ENCODE measurements around the gene SLC35F3. TPM values are rescaled to one million over a fixed set of nuclear protein-coding genes. Genes with fewer than 3 reads are reported as not detected.
"Not testable (repeated sequence)": the region's sequence is repeated elsewhere in the genome, so short reads cannot be mapped to it uniquely, and the experiment has no call there.

The SLC35F3 gene
- total RNA-seq, 1 donor from 2014 or later = 2.7 TPM

- DNase-seq (ENCODE audit: low read depth) = peak; percentile 54
Measured at GRCh38 chr1:234222561-234223280, 318.2 kb downstream of the SLC35F3 start.

DNA sequence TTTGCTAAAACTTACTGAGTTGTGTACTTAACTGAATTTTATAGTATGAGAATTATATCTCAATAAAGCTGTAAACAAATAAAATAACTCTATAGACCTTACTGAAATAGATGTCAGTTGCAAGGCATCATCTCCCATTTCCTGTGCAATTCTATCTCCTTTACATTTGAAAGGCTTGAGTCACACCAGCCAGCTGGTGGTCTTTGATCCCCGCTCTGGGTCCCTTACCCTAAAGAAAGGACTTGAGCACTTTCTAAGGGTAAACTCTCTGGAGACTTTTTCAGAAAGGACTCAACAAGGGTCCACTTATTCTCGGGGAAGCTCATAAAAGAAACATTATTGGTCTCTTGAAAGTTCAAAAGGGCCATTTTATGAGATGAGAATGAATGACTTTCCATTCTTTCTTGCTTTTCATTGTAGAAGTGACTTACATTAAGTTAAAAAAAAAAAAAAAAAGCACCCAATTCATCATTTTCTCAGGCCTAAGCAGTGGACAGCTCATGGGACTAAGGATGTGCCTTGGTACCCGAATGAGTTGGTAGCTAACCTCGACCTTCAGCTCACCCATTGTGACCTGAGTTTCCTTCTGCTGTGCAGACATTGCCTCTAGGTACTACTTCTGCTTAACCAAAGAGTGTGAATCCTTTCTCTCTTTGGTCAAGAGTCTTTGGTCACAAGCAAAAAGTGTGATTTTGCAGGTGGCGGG is 321.8 kb downstream of the SLC35F3 start:
- no peak for DNase-seq (ENCODE audit: low read depth)

DNA sequence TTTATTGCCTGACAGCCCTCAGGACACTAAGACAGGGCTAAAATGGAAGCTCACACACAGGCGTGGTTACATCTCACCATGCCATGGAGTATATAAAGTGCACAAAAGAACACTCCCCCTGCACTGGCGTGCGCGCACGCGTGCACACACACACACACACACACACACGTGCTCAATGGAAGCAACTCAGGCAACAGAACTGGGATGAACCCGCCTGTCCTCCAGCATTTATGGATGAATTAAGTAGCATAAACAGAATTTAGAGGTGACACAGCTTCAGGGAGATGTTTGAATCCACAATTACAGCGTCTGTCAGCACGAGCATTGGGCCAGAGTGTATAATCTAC is 322.3 kb downstream of the SLC35F3 start:
- DNase-seq (ENCODE audit: low read depth) = no peak

DNA sequence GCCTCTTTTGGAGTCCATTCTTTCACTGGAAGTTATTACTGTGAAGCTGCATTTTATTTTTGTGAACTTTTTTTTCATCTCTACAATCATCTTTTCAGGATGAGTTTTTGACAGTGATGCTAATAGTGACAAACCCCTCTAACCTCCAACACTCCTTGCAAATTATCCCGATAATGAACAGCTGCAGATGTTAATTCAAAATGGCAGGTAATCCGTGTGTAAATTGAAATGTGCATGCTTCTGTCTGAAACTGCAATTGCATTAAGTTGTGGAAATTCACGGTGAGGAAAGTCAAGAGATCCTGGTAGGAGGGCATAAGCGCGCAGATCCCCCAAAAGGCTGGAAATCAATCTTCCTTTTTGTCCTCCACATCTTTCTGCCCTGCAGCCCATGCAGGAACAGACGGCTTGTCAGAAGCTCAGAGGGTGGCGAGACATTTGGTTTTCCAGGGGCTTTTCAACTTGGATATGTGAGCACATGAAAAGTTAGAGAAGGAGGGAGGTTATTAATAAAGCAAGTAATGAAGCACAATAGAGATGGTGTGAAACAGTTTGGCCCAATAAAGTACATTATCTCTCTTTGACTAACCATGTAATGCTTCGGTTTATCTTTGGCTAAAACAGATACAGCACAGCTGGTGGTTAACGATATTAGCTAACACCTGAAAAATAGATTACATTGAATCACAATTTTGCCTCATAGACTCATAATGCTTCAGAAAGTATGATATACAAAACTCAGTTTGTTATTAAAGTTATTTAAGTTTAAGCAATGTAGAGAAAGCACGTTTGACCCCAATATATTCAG is 325.3 kb downstream of the SLC35F3 start:
- DNase-seq (ENCODE audit: low read depth) = no peak

DNA sequence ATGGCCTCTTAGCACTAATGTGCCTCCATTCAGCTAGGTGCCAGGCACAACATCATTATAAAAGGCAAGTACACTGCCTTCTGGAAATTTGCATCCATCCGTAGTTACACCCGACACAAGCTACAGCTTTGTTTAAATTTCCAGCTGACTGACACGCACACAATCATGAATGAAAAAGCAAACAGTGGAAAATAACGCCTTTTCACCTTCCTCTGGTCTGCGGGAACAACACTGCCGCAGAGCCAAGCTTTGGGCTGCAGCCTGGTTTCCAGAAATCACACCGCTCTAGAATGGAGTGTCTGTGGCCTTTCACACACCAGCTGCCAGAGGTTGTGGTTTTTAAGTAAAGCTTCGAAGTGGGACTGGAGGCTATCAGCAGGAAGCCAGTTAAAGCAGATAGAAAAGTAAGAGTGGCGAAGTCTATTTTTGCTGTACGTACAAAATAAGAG is 326.0 kb downstream of the SLC35F3 start:
- no peak for DNase-seq (ENCODE audit: low read depth)

GRCh38 chr1:234231061-234231892 is 326.8 kb downstream of the SLC35F3 start:
- DNase-seq (ENCODE audit: low read depth) = no peak

- DNase-seq (ENCODE audit: low read depth) = no peak
Measured at GRCh38 chr1:234231893-234232276, 327.4 kb downstream of the SLC35F3 start.

- DNase-seq (ENCODE audit: low read depth) = no peak
Measured at GRCh38 chr1:234234199-234234598, 329.7 kb downstream of the SLC35F3 start.

GRCh38 chr1:234235434-234235881 is 331.0 kb downstream of the SLC35F3 start:
- no peak for DNase-seq (ENCODE audit: low read depth)

GRCh38 chr1:234237393-234237792 is 332.9 kb downstream of the SLC35F3 start:
- DNase-seq (ENCODE audit: low read depth) = no peak

DNA sequence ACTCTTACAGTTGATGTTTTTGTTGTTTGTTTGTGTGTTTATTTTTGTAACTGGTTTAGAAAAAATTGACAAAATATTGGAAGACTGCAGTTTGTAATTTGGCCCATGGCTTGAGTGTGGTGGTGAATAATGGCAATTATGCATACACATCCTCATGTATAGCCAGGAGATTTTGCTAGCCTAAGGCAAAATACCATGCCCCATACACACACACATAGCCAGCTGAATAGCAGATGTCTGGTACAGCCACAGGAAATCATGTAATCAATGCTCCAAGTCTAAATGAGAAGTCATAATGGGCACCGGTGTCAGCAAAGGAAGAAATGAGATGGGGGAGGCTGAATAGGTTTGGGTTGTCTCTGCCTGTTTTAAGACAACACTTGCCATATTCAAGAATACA is 333.6 kb downstream of the SLC35F3 start:
- DNase-seq (ENCODE audit: low read depth) = no peak

- no peak for DNase-seq (ENCODE audit: low read depth)
Measured at GRCh38 chr1:234239515-234239914, 335.0 kb downstream of the SLC35F3 start.

DNA sequence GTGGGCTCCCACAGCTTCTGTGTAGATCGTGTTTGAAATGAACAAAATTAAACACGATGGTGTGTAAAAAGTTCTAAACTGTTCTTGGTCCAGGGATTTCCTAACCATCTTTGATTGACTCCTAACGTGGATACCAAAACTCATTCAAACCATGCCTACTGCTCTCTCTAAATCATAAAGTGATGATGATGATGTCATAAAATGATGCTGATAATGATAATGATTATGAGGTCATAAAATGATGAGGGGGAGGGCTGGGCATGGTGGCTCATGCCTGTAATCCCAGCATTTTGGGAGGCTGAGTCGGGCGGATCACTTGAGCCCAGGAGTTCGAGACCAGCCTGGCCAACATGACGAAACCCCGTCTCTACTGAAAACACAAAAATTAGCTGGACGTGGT is 335.5 kb downstream of the SLC35F3 start:
- DNase-seq (ENCODE audit: low read depth) = no peak

DNA sequence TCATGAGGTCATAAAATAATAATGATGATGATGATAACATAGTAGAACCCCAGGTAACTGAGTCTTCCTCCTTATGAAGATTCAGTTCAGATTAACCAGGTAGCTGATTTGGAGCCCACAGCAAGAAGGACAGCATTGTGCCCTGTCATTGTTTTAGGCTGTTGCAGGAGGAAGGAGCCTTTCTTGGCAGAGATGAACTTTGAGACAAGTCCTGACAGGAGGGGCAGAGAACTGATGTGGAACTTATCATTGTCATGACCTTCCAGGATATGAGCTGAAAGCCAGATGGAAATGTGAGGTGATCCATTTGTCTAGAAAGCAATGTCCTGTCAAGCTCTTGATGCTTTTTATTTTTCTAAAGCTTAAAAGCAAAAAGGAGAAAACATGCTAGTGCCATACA is 336.2 kb downstream of the SLC35F3 start:
- no peak for DNase-seq (ENCODE audit: low read depth)

- DNase-seq (ENCODE audit: low read depth) = no peak
Measured at GRCh38 chr1:234241941-234242490, 337.5 kb downstream of the SLC35F3 start.

GRCh38 chr1:234243521-234244260 is 339.2 kb downstream of the SLC35F3 start:
- DNase-seq (ENCODE audit: low read depth) = no peak

- DNase-seq (ENCODE audit: low read depth) = no peak
Measured at GRCh38 chr1:234244482-234244881, 340.0 kb downstream of the SLC35F3 start.

DNA sequence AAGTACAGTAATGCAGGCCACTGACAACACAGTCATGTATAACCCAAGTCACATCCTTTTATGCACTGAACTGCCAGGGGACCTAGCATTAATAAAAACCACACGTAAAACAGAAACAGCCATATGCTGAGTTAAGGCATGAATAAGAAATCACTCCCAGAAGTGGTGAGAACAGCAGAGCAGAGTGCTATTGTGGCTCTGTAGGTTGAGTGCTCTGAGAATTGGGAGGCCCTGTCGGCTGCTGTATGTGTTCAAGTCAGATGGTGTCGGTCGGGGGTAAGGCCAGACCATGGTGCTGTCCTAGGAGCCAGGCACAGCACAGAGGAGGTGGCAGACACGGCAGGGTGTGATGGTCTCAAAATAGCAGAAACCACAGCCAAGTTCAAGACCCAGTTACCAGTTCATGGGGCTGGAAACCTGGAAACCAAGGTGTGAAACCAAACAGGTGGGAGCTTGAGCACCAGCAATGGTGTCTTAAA is 342.2 kb downstream of the SLC35F3 start:
- DNase-seq (ENCODE audit: low read depth) = no peak

GRCh38 chr1:234247746-234248145 is 343.3 kb downstream of the SLC35F3 start:
- DNase-seq (ENCODE audit: low read depth) = not testable (repeated sequence)

GRCh38 chr1:234250747-234251146 is 346.3 kb downstream of the SLC35F3 start:
- DNase-seq (ENCODE audit: low read depth) = peak; percentile 88
